HG02642 (cell line): Measurements from ENCODE around the gene SYAP1.
"Not testable (repeated sequence)": the region's sequence is repeated elsewhere in the genome, so short reads cannot be mapped to it uniquely, and the experiment has no call there.

Experiments
- ATAC-seq: cut with Tn5 transposase; IDR thresholded peaks from one replicate; pipeline ENCODE4 v1.9.1; 2021; ENCODE audit warnings: mild to moderate bottlenecking; ENCODE audit not compliant: unreplicated experiment, poor library complexity

Gene SYAP1

GRCh38 chrX:16722481-16722880 lies 3.1 kb downstream of the SYAP1 start:
- ATAC-seq = no peak

GRCh38 chrX:16725072-16725471 lies 5.7 kb downstream of the SYAP1 start:
- no peak for ATAC-seq

DNA sequence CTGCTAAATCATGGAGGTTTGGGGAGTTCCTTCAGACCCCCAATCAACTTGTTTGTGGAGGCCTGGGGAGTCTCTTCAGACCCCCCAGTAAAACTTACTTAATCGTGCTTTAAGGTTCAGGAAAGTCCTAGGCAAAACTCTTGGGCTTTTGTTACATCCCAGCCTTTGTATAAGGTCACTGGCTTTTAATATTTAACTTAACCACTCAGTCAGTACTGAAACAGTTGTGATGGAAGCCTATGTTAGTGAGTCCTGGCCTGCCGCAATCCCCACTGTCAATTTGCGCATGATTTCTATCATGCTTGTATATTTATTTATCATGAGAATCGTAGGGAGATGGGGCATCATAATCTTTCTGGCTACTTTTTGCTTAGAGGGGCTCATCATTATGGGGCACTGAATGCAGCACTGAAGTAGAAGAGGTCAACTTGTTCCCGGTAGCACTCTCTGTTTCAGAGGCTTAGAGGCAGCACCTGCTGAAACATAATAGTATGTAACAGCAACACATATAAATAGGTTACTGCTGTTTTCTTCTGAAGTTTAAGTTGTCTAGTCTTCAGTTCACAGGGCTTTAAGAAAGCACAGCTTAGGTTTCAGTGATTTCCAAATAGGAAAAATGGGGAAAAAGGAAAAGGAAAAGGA lies 7.1 kb downstream of the SYAP1 start:
- peak; percentile 74 for ATAC-seq

DNA sequence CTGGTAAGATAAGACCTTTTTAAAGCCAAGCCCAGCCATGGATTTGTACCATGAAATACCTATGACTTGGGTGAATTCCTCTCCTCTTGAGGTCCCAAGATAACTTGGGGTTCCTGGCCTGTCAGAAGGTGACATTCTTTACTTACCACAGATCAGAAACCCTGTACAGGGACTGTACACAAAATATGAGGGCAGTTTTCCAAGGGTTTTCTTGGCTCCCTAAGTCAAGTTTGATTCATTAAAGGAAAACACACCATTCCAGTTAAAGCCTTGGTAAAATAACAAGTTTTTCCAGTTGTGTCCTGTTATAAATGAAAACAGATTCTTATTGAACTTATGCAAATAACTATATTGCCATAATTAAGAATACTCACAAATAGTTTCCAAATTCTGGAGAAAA lies 8.2 kb downstream of the SYAP1 start:
- ATAC-seq = no peak

GRCh38 chrX:16730450-16730849 lies 11.0 kb downstream of the SYAP1 start:
- ATAC-seq = no peak

- ATAC-seq = no peak
These were observed 13.6 kb downstream of the SYAP1 start for GRCh38 chrX:16733013-16733412.

DNA sequence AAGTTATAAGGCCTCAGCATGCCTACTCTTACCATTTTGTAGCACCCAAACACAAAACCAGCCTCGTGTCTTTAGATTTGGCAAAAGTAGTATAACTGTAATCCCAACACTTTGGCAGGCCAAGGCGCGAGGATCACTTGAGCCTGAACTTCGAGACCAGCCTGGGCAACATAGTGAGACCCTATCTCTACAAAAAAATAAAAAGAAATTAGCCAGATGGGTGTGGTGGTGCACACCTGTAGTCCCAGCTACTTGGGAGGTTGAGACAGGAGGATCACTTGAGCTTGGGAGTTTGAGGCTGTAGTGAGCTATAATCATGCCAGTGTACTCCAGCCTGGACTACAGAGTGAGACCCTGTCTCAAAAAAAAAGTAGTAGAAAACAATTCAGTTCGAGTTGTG lies 17.6 kb downstream of the SYAP1 start:
- no peak for ATAC-seq

- no peak for ATAC-seq
These were observed 20.2 kb downstream of the SYAP1 start for GRCh38 chrX:16739574-16739973.

DNA sequence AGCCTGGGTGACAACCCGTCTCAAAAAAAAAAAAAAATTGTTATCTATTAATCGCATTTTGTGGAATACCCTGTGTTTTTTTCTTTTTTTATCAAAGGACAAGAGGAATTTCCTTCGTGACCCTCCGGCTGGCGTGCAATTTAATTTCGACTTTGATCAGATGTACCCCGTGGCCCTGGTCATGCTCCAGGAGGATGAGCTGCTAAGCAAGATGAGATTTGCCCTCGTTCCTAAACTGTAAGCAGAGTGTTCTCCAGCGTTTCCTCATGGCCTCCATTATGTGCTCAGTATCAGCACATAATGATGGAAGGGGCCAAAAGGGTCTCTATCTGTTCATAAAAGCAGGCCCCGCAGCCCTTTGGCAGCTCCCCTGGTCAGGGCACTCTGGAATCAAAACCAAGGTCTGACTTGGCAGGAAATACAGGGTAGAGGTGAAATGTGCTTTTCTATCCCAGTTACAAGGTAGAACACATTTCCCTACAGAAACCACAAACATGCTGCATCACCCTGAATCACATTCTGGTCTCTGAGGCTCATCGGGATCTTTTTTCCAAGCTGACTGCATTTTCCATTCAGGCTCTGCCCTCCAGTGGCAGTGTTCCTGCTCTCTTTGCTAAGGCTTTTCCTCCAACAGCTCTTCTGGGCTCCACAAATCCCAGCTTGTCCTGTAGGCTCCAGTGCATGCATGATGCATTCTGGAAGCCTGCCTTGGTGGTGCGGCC lies 24.4 kb downstream of the SYAP1 start:
- no peak for ATAC-seq

DNA sequence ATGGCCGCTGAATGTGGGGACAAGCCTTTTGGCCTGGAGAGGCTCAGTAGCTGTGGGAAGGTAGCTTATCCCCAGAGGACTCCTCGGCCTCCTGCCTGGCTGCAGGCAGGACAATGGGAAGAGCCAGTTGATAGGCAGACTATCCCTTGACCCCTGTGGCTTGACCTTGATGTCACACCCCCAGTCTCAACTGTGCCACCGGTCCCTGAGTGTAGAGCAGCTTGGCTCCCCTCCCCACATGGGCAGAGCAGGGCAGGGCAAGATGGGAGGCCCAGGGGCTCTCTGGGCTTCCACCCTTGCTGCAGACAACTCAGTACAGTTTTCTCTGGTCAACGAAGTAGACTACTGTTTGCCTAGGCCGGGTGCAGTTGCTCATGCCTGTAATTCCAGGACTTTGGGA lies 25.7 kb downstream of the SYAP1 start:
- no peak for ATAC-seq

DNA sequence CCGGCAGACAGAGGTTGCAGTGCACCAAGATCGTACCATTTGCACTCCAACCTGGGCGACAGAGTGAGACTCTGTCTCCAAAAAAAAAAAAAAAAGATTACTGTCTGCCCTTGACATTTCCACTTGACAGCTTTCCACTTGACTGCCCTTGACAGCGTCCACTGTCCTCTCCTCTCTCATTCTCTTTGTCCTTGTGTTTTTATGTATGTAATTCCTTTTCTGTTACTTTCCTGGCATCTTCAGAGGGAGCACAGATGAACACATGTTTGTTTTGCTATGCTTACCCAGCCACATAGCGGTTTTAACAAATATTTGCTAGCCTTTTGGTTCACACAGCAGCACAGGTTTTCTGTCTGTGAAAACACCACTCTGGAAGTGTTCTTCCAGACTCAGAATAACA lies 26.2 kb downstream of the SYAP1 start:
- ATAC-seq = no peak

- no peak for ATAC-seq
These were observed 29.0 kb downstream of the SYAP1 start for GRCh38 chrX:16748425-16748824.

DNA sequence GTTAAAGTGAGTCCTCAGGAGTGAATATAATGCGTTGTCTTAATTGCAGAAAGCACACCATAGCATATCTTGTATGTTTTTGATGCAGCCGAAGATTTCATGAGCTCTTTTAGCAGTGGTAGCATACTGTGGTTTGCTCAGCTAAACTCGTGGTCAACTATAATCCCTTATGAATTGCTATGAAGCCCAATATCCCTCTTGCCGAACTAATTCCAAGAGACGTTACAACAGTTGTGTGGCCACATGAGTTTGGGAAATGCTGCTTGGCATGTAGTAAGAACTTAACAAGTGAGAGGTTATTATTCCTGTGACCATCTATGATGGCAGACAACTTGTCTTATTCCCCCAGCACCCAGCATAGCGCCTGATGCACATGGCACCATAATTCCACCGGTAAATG lies 30.7 kb downstream of the SYAP1 start:
- ATAC-seq = no peak

GRCh38 chrX:16754019-16754418 lies 34.6 kb downstream of the SYAP1 start:
- ATAC-seq = no peak

- no peak for ATAC-seq
These were observed 37.3 kb downstream of the SYAP1 start for GRCh38 chrX:16756724-16757123.

DNA sequence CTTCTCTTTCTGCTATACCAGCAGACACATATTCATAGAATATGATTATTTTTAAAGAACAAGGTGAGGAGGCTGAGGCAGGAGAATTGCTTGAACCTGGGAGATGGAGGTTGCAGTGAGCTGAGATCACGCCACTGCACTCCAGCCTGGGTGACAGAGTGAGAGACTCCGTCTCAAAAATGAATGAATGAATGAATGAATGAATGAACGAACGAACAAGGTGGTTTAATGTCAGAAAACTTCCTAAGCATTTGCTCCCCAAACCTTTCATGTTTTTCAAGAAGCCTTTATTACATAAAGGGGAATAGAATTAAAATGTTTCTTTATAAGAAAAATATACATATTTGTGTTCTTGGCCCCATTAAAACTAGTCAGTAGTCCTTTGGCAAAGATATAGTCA lies 42.1 kb downstream of the SYAP1 start:
- not testable (repeated sequence) for ATAC-seq

GRCh38 chrX:16762579-16762978 lies 43.2 kb downstream of the SYAP1 start:
- no peak for ATAC-seq

DNA sequence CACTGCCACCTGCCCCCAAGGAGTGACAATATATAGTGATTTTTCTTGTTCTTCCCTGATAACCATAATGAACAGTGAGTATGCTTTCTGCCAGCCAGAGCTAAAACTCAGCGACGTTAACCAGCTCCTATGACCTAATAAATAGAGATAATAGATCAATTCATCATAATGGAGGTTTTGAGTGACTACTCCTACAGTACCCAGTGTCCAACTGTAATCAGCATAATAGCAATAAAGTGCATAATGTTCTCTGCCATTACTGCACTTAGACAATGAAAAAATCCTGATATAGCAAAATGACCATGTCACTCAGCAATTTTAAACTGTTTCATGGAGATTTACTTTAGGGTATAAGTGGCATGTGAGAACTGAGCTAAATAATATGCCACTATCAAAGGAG lies 46.2 kb downstream of the SYAP1 start:
- ATAC-seq = no peak

GRCh38 chrX:16770970-16771482 lies 51.6 kb downstream of the SYAP1 start:
- ATAC-seq = no peak

GRCh38 chrX:16771483-16772398 lies 52.3 kb downstream of the SYAP1 start:
- no peak for ATAC-seq

DNA sequence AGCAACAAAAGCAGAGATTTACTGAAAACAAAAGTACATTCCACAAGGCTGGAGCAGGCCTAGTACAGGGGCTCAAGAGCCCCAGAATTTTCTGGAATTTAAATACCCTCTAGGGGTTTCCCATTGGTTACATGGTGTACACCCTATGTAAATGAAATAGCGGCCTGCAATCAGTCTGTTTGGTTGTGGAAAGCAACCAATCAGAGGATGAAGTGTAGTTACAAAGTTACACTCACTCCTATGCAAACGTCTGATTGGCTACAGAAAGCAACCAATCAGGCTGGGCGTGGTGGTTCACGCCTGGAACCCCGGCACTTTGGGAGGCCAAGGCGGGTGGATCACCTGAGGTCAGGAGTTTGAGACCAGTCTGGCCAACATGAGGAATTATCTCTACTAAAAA lies 53.0 kb downstream of the SYAP1 start:
- ATAC-seq = no peak
